ENCODE data around the gene LIN52.
"Not testable (repeated sequence)": the region's sequence is repeated elsewhere in the genome, so short reads cannot be mapped to it uniquely, and the experiment has no call there.

LIN52 gene

GRCh38 chr14:74111395-74112216 lies 26.9 kb downstream of the LIN52 start:
- not testable (repeated sequence) for DNase-seq

DNA sequence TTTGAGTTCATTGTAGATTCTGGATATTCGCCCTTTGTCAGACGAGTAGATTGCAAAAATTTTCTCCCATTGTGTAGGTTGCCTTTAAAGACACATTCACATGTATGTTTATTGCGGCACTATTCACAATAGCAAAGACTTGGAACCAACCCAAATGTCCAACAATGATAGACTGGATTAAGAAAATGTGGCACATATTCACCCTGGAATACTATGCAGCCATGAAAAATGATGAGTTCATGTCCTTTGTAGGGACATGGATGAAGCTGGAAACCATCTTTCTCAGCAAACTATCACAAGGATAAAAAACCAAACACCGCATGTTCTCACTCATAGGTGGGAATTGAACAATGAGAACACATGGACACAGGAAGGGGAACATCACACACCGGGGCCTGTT lies 40.7 kb downstream of the LIN52 start:
- DNase-seq = not testable (repeated sequence)

GRCh38 chr14:74126315-74127013 lies 41.7 kb downstream of the LIN52 start:
- no peak for DNase-seq

- no peak for DNase-seq
Measured at GRCh38 chr14:74127634-74128033, 42.9 kb downstream of the LIN52 start.

GRCh38 chr14:74133833-74134481 lies 49.2 kb downstream of the LIN52 start:
- DNase-seq = no peak

GRCh38 chr14:74134484-74134883 lies 49.7 kb downstream of the LIN52 start:
- no peak for DNase-seq

GRCh38 chr14:74135426-74135825 lies 50.7 kb downstream of the LIN52 start:
- no peak for DNase-seq

DNA sequence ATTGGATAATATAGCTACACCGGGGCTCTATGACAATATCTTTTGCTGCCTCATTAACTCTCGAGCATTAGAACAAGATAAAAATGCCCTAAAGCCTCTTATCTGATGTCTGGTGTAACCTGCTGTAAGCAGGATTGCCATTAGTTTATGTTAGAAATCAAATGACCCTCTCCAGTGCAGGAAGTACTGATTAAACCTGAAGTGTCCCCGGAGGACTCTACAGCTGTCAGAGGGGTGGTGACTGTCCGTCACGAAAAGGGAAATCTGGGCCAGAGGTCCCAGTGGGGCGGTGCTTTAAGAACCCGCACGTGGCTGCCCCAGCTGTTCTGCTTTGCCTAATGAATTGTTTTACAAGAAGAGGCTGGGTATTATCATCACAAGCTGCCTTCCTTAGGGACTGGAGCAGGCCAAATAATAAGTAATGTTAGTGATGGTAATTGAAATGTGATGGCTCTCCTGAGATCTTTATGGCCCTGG lies 55.7 kb downstream of the LIN52 start:
- DNase-seq = no peak

DNA sequence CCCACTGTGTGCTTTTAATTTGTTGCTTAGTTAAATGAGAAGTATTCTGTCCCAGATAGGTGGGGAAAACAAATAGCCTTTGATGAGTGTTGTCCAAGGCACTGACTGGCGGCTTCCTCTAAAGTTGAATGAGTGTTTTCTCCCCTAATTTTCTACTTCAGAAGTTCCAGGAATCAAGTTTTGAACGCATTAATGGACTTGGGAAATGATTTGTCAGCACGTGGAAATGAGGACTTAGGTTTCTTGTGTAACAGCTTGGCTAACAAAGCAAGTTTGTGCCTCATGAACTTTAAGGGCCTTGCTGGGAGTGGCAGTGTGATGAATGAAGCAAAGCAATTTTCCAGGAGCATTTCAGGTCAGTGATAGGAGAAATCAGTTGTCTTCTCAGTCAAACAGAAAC lies 56.9 kb downstream of the LIN52 start:
- DNase-seq = no peak

DNA sequence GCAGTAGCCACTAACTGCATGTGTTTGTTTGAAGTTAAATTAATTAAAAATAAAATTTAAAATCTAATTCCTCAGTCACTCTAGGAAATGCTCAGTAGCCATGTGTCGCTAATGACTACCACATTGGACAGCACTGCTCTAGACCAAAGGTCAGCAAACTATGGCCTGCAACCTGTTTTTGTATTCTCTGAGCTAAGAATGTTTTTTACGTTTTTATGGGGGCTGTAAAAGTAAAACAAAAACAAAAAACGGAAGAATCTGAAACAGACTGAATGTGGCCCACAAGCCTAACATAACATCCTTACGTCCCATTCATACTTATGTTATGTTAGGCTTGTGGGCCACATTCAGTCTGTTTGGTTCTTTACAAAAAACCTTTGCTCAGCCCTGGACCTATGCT lies 57.8 kb downstream of the LIN52 start:
- DNase-seq = no peak

DNA sequence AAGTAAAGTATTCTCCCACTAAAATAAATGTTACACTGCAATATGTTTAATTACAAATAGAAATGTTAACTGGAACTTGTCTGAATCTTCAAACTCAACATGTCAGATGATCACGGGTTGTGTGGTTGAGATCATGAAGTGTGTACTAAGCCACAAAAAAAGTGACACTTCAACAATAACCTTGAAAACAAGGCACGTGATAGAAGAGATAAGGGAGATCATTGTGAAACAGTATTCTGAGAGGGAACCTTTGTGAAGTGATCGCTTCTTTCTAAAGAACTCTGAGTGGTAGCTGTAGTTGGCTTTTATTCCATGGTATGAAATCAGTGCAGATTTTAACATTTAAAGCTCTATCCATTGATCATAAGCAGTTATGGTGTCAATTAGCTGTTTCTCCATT lies 60.0 kb downstream of the LIN52 start:
- DNase-seq = no peak

GRCh38 chr14:74147571-74147970 lies 62.8 kb downstream of the LIN52 start:
- DNase-seq = no peak

GRCh38 chr14:74148705-74149104 lies 63.9 kb downstream of the LIN52 start:
- no peak for DNase-seq

GRCh38 chr14:74155287-74155686 lies 70.5 kb downstream of the LIN52 start:
- DNase-seq = no peak

DNA sequence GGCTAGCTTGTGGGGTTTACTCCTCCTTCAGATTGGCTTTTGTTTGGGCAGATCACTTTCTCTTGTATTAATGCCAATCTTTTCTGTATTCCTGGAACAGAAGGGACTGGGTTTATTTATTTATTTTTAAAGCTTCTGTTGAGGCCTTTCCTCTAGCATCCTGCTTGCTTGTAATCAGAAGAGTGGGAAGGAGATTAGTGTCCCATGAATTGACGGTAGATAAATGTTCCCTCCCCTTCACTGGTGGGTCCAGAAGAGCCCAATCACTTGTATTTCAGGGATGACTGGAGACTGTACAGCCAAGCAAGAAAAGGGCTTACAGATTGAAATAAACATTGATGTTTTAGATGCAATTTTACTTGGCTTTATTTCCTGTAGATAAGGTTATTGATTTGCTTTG lies 71.0 kb downstream of the LIN52 start:
- DNase-seq = no peak

GRCh38 chr14:74160763-74161162 lies 76.0 kb downstream of the LIN52 start:
- DNase-seq = no peak

GRCh38 chr14:74161526-74162158 lies 76.9 kb downstream of the LIN52 start:
- no peak for DNase-seq

GRCh38 chr14:74169906-74170305 lies 85.2 kb downstream of the LIN52 start:
- no peak for DNase-seq

- DNase-seq = no peak
Measured at GRCh38 chr14:74176400-74176793, 91.6 kb downstream of the LIN52 start.

- no peak for DNase-seq
Measured at GRCh38 chr14:74179856-74180255, 95.1 kb downstream of the LIN52 start.

DNA sequence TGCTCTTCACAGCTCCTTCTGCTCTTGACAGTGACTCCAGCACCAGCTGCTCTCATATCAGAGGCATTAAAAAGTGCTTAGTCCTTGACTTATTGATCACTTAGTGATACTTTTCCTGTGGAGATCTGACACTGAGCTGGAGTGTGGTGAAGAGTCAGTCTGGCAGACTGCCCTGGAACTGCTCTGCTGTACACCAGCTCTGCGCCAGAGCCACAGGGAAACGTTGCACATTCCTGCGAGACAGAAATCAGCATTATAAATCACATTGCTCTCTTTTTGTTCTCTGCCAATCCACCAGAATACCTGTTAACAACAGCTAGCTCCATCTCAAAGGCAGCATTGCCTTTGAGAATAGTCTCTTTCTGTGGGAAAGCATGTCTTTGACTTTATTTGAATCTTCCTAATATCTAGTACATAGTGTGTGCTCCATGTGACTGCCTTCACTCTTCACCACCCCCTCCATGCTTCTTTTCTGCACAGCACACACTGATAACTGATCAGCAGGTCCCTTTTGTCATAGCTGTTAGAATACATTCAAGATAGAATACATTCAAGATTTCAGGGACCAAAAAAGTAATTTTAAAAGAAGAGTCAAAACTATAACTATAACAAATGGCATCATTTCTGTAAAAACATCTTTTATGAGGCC lies 106.3 kb downstream of the LIN52 start:
- DNase-seq = no peak

- DNase-seq = no peak
Measured at GRCh38 chr14:74194506-74195274, 109.9 kb downstream of the LIN52 start.
